ENCODE results near the gene FADS2. TPM values are rescaled to one million over a fixed set of nuclear protein-coding genes. Genes with fewer than 3 reads are reported as not detected.

FADS2 gene
- total and polyA plus RNA-seq, 2 of the 13 experiments (the other 11 are each of a cell fraction or from before 2014, with no cell fraction given) = 90.1 to 124 TPM

GRCh38 chr11:61792310-61793082 lies 35.6 kb upstream of the FADS2 start, which contains the start of the genes FEN1 and TMEM258 (continued):
- TF ChIP-seq, protein P1, sequence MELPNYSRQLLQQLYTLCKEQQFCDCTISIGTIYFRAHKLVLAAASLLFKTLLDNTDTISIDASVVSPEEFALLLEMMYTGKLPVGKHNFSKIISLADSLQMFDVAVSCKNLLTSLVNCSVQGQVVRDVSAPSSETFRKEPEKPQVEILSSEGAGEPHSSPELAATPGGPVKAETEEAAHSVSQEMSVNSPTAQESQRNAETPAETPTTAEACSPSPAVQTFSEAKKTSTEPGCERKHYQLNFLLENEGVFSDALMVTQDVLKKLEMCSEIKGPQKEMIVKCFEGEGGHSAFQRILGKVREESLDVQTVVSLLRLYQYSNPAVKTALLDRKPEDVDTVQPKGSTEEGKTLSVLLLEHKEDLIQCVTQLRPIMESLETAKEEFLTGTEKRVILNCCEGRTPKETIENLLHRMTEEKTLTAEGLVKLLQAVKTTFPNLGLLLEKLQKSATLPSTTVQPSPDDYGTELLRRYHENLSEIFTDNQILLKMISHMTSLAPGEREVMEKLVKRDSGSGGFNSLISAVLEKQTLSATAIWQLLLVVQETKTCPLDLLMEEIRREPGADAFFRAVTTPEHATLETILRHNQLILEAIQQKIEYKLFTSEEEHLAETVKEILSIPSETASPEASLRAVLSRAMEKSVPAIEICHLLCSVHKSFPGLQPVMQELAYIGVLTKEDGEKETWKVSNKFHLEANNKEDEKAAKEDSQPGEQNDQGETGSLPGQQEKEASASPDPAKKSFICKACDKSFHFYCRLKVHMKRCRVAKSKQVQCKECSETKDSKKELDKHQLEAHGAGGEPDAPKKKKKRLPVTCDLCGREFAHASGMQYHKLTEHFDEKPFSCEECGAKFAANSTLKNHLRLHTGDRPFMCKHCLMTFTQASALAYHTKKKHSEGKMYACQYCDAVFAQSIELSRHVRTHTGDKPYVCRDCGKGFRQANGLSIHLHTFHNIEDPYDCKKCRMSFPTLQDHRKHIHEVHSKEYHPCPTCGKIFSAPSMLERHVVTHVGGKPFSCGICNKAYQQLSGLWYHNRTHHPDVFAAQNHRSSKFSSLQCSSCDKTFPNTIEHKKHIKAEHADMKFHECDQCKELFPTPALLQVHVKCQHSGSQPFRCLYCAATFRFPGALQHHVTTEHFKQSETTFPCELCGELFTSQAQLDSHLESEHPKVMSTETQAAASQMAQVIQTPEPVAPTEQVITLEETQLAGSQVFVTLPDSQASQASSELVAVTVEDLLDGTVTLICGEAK (IDR thresholded peaks at IDR 0.05) = peak; percentile 91
- TF ChIP-seq, protein P1 (CRISPR knock-in tag; IDR thresholded peaks at IDR 0.05) = peak; percentile 61; the same call in 1 of the 2 replicates
- TF ChIP-seq, protein P2, sequence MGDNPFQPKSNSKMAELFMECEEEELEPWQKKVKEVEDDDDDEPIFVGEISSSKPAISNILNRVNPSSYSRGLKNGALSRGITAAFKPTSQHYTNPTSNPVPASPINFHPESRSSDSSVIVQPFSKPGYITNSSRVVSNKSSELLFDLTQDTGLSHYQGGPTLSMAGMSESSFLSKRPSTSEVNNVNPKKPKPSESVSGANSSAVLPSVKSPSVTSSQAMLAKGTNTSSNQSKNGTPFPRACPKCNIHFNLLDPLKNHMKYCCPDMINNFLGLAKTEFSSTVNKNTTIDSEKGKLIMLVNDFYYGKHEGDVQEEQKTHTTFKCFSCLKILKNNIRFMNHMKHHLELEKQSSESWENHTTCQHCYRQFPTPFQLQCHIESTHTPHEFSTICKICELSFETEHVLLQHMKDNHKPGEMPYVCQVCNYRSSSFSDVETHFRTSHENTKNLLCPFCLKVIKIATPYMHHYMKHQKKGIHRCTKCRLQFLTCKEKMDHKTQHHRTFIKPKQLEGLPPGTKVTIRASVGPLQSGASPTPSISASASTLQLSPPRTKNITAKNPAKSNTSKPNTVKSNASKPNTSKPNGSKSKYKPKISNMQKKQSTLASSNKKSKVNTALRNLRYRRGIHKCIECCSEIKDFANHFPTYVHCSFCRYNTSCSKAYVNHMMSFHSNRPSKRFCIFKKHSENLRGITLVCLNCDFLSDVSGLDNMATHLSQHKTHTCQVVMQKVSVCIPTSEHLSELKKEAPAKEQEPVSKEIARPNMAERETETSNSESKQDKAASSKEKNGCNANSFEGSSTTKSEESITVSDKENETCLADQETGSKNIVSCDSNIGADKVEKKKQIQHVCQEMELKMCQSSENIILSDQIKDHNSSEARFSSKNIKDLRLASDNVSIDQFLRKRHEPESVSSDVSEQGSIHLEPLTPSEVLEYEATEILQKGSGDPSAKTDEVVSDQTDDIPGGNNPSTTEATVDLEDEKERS (CRISPR knock-in tag; IDR thresholded peaks at IDR 0.05) = peak; percentile 82; the same call in 1 of the 2 replicates
- TF ChIP-seq ZNF784 (CRISPR knock-in tag; IDR thresholded peaks at IDR 0.05; ENCODE audit: borderline replicate concordance) = peak; percentile 29; the same call in 1 of the 2 replicates
- TF ChIP-seq ZNF792 (CRISPR knock-in tag; IDR thresholded peaks at IDR 0.05) = peak; percentile 39
- TF ChIP-seq DMAP1 (CRISPR knock-in tag; IDR thresholded peaks at IDR 0.05) = peak; percentile 94
- no peak for TF ChIP-seq CHD4 (IDR thresholded peaks at IDR 0.05; ENCODE audit: borderline replicate concordance, low read length)
- TF ChIP-seq U2AF1 (optimal IDR thresholded peaks at IDR 0.05; ENCODE audit: low read depth, low read length) = peak; percentile 81
- no peak; the same call in 1 of the 2 replicates for TF ChIP-seq ZNF660 (CRISPR knock-in tag; IDR thresholded peaks at IDR 0.05; ENCODE audit: borderline replicate concordance, low read depth)
- TF ChIP-seq TGIF2 (CRISPR knock-in tag; IDR thresholded peaks at IDR 0.05) = peak; percentile 62
- peak; percentile 88 for TF ChIP-seq GABPA (IDR thresholded peaks at IDR 0.05; ENCODE audit: low read depth, low read length)
- TF ChIP-seq GABPA (CRISPR knock-in tag; IDR thresholded peaks at IDR 0.05; ENCODE audit: low read depth) = peak; percentile 97
- TF ChIP-seq ZNF256 (CRISPR knock-in tag; conservative IDR thresholded peaks at IDR 0.05) = 0 out of 2 replicates have a peak, but pooled peaks have one; percentile 37
- no peak for TF ChIP-seq PTBP1 (IDR thresholded peaks at IDR 0.05; ENCODE audit: low read depth, low read length, poor library complexity, severe bottlenecking)
- peak; percentile 83 for TF ChIP-seq ZNF709 (CRISPR knock-in tag; IDR thresholded peaks at IDR 0.05)
- TF ChIP-seq CEBPG (CRISPR knock-in tag; IDR thresholded peaks at IDR 0.05) = no peak
- TF ChIP-seq KAT7 (CRISPR knock-in tag; IDR thresholded peaks at IDR 0.05; ENCODE audit: borderline replicate concordance) = peak; percentile 58
- TF ChIP-seq ZNF616 (CRISPR knock-in tag; IDR thresholded peaks at IDR 0.05; ENCODE audit: low read depth) = no peak; the same call in 1 of the 2 replicates

All from HepG2 (cell line).